AG04450 (cell line): Measurements from ENCODE around the gene UBALD1. TPM values are rescaled to one million over a fixed set of nuclear protein-coding genes. Genes with fewer than 3 reads are reported as not detected.

Source experiments
- polyA plus RNA-seq: library from polyadenylated mRNA; depleted of rRNA; stranded (reverse); fragments of >200 nt; gene quantifications from 2 replicates; pipeline ENCODE4 v1.2.3, GENCODE V29; 2011; rRNA removed
- small RNA-seq: library from RNA; depleted of rRNA; stranded (forward); fragments of <200 nt; gene quantifications from one replicate; pipeline ENCODE3, GENCODE V24; 2012; ENCODE audit warnings: low read depth; ENCODE audit not compliant: insufficient read length

Gene UBALD1
- polyA plus RNA-seq, 1 experiment: 4.1 TPM

Small RNAs within 50 kb of the gene (small RNA-seq; reads per million reads assigned to genes)
- gene RN7SL850P: not detected

Other genes starting within 250 kb of the UBALD1 start
- 19.1 and 27.8 TPM in 2 replicates for gene VASN, start 243.0 kb downstream of the UBALD1 start, polyA plus RNA-seq
- gene CORO7, start 198.3 kb downstream of the UBALD1 start, polyA plus RNA-seq: 7.0 TPM in 2 replicates
- 32.1 and 32.8 TPM in 2 replicates for gene DNAJA3, start 189.0 kb downstream of the UBALD1 start, polyA plus RNA-seq
- gene NMRAL1, start 140.3 kb downstream of the UBALD1 start, polyA plus RNA-seq: 26.3 and 38.5 TPM in 2 replicates
- gene HMOX2, start 138.5 kb downstream of the UBALD1 start, polyA plus RNA-seq: 49.2 and 62.1 TPM in 2 replicates
- gene CDIP1, start 76.1 kb downstream of the UBALD1 start, polyA plus RNA-seq: 12.2 and 14.9 TPM in 2 replicates
- not detected in 2 replicates for gene C16orf96, start 58.5 kb downstream of the UBALD1 start, polyA plus RNA-seq
- gene MGRN1, start 9.9 kb upstream of the UBALD1 start, polyA plus RNA-seq: 3.4 and 8.6 TPM in 2 replicates
- gene NUDT16L1, start 78.7 kb upstream of the UBALD1 start, polyA plus RNA-seq: 25.2 and 29.3 TPM in 2 replicates
- 14.0 and 15.0 TPM in 2 replicates for gene ANKS3, start 119.4 kb upstream of the UBALD1 start, polyA plus RNA-seq
- gene DNAAF8, start 119.6 kb upstream of the UBALD1 start, polyA plus RNA-seq: 0.89 and 1.6 TPM in 2 replicates
- 3.1 and 4.2 TPM in 2 replicates for gene ZNF500, start 152.3 kb upstream of the UBALD1 start, polyA plus RNA-seq
- not detected in 2 replicates for gene SEPTIN12, start 173.5 kb upstream of the UBALD1 start, polyA plus RNA-seq
- gene SMIM22, start 180.5 kb upstream of the UBALD1 start, polyA plus RNA-seq: not detected in 2 replicates
- 9.2 and 14.3 TPM in 2 replicates for gene ROGDI, start 187.7 kb upstream of the UBALD1 start, polyA plus RNA-seq
- gene GLYR1, start 232.4 kb upstream of the UBALD1 start, polyA plus RNA-seq: 44.2 and 46.3 TPM in 2 replicates
- 11.2 TPM in 2 replicates for gene UBN1, start 232.6 kb upstream of the UBALD1 start, polyA plus RNA-seq